ENCODE measurements around the gene VANGL1.

The VANGL1 gene

DNA sequence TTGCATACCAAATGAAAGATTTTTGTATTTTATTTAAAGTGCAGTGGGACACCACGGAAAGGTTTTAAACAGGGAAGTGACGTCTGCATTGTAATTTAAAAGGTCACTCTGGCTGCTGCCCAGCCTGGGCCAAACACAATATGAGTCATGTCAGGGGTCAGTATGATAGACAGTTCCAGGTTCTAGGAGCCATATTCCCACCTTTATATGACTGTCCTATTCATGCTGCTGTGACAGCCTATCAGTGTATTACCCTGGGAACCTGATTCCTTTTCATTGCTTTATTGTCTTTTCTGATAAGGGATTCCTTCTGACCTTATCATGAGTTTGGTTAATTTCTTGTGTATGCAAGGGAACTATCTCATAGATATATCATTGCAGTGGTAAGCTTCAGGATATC is 5.3 kb downstream of the VANGL1 start:
- DNase-seq, result no peak

DNA sequence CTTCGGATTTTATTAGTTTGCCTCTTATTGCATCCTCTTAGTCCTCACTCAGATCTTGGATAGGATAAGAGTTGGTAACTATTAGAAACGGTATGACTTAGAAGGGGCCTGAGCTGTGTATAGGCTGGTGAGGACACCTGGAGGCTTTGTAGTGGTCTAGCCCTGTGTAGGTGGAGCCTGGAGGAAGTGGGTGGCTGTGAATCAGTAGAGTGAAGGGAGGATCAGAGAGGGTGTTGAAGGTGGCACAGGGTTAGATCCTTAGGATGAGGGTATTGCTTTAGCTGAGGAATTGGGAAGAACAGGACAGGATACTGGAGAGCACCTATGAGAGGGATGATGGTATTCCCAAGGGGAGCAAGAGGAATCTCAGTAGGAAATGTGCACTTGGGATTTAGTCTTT is 5.7 kb downstream of the VANGL1 start:
- no peak for DNase-seq

DNA sequence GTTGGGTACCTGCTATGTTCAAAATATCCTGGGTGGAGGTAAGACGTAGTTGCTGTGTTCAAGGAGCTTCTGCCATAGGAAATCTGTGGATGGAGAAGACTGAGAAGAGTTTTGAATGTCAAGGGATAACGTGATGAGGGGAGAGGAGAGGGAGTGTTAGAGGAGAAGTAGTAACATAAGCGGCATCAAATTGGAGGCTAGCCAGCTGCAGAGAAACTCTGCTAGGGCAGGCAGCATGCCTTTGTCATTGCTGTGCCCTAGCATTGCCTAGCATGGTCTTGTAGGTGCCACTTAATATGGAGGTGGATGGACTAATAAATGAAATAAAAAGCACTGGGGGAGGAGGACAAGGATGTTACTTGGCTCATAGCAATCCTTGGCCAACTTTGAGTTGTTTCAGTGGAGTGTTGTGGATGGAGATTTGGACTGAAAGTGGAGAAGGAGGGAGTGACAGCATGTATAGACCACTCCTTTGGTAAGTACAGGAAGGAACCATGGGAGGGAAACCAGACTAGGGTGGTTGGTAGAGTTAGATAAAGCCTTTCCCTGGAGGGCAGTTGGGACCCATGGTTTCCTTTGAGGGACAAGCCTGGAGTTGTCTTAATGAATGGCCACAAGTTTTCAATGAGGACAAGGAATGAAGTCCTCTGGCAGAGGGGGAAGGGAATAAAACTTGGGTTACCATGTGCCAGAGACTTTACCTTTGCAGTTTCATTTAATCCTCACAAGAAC is 6.3 kb downstream of the VANGL1 start:
- DNase-seq, result no peak

DNA sequence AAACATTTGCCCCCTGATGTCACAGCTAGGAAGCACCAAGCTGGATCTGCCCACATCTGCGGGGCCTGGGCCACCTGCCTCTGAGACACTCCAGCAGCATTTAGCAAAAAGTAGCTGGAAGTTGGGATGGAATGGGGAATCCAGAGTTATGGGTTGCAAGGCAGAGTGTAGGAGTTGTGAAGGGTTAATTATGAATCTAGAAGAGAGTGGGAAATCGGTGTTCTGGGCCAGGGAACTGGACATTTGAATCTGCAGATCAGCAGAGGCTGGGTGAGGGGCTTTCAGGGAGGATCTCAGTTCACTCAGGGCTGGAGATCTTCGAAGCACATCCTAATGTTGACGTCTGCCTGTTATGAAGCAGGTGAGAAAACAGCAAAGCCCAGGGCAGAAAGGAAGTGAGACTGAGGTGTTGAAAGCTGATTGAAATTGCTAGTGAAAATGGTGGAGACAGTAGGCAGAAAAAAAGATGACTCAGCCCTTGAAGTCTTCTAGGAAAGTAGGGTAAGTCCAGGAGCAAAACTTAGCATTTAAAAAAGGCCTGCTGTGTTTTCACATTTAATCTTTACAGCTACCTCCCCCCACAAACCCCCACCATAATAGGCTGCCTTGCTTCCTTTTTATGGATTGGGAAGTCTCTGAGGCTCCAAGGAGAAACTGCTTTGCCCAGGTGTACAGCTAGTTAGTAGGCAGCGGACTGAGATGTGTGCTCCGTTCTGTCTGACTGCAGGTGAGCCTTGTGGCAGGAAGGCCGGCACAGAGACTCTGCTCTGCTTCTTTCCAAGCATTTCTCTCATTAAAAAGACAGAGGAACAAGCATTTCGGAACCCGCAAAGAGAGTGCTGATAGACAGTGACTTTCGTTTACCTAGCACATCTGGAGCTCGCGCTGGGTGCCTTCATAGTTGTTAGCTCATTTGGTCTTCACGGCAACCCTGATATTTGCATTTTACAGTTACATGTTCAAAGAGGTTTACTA is 7.2 kb downstream of the VANGL1 start:
- DNase-seq, result no peak

DNA sequence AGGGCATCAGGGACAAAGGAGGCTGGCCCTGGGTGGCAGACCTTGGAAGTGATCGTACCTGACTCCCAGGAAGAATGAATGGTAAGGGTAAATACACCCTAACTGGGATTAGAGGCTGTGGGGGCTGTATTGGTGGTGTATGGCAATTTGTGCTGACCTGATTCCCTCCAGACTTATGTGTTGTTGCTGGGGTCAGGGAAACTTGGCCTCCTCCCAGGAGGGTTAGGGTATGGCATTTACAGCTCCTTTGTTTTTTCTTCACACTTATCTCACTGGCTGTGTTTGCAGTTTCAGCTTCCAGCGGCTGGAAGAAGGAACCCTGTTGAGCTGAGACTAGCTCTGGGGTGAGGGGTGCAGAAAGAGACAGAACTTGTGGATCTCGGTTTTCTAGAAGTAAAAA is 8.2 kb downstream of the VANGL1 start:
- DNase-seq, result no peak

DNA sequence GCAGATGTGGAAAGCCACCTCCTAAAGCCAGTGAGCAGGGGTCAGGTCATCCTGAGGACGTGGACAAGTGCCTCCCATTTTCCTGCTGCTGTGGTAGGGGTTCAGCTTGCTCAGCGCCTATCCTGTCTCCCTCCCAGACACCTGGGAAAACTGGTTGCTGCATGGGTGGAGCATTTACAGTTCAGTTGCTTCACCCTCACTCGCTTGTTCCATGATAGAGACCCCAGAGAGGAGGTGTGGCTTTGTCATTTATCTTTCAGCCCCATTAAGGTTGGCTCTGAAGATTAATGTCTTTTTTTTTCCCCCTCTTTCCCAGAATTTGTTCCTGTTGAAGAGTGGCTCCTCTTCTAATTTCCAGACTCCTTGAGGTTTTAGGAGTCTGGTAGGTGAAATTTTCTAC is 9.2 kb downstream of the VANGL1 start:
- DNase-seq, result no peak

DNA sequence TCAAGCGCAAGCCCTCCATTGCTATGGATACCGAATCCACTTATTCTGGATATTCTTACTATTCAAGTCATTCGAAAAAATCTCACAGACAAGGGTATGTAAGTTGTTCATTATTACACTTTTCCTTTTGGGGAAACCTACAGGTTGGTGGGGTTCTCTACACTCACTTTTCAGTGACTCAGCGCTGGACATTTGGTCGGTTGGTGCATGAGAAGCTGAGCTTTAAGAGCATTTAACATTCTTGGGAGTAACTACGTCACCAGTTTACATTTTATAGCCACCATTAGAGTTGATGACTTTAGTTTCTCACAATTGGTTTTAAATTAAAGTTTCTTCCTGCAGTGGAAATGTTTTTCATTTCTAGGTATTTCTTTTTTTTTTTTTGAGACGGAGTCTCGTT is 9.6 kb downstream of the VANGL1 start:
- DNase-seq, result no peak

DNA sequence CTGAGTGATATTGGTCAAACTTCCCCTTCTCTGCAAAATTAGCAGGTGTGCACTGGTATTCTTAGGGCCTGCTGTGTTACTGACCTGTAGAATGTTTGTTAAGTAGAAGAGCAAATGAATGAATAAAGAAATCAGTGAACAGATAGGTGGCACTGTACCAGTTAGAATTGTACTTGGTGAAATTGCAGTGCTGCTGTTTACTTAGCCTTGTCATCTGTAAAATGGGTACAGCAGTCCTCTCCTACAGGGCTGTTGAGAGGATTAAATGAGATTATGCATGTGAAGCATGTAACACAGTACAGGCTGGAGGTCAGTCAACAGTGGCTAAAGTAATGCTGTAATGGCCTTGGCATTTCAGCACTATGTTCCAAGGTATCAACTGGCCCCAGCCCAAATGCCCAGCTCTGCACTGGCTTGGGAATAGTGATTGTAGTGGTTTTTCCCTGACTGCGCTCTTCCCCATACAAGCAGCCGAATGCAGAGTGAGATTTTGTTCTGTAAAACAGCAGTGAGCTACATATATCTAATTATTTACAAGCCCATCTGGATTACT is 10.5 kb downstream of the VANGL1 start:
- no peak for DNase-seq

DNA sequence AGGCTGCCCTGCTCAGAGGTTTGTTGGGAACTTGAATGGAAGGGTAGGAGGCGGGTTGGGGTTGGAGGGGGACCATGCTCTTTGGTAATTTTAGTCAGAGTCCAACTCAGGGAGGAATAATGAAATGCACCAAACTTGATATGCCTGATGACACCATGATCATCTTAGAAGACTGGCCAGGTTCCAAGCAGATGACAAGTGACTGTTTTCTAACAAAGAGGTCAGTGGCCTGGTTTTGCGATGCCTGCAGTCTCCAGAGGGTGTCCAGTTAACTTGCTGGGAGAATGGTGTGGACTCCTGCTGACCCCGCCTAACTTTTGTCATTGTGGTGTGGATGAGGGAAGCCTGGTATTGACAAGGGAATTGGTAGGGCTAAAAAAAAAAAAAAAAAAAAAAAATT is 12.4 kb downstream of the VANGL1 start:
- DNase-seq, result no peak

DNA sequence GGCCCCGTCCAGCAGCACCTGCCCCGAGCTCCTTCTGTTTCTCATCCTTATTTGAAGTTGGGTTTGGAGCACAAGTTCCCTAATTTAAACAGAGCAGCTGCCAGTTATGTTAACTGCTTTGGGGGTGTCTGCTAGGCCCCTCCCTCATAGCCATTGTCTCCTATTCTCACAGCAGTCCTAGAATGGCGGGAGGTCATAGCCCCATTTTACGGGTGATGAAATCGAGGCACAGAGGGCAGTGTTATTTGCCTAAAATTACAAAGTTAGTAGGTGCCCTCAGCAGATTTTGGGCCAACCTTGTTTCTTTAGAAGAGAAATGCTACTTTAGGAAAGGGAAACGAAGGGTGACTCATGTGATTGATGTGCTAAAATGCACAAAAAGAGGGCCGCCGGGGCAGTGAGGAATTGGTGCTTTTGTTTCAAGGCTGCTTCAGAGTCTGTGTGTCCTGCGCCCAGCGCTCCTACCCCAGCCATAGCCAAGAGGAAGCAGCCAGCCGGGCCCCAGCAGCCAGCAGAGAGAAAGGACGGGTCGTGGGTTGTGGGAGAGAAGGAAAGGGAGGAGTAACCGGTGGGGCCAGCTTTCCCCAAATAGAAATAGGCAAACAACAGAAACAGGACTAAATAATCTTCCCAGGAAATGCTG is 13.0 kb downstream of the VANGL1 start:
- no peak for DNase-seq

DNA sequence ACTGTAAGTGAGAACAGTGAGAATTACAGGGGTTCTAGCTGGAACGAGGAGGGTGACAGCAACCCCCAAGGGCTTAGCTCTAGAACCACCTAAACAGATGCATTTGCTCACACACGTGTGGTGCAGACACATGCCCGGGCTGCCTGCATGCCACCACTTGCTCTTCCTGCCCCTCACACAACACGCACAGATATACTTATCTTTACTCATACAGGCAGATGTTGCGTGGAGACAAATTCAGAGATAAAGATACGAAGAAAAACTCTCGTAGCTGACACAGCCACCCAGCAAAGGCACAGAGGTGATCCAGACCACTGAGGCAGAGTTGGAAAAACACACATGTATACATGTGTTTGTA is 13.5 kb downstream of the VANGL1 start:
- no peak for DNase-seq

DNA sequence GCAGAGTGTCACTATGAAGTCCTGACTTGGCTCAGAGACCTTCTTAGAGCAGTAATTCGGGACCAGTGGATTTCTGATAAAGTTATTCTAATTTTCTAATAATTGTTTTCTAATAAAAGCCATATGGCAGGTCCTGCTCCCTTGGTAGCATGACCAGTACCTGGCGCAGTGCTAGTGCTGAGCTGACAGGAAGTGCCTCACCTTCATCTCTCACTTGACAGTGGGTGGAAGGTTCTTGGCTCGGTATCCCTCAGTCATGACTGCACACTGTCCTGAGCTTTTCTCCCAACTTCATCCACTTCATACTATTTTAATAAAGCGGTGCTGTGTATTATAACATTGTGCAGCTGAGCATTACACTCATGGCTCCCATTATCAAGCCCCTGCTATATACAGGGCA is 14.1 kb downstream of the VANGL1 start:
- no peak for DNase-seq

DNA sequence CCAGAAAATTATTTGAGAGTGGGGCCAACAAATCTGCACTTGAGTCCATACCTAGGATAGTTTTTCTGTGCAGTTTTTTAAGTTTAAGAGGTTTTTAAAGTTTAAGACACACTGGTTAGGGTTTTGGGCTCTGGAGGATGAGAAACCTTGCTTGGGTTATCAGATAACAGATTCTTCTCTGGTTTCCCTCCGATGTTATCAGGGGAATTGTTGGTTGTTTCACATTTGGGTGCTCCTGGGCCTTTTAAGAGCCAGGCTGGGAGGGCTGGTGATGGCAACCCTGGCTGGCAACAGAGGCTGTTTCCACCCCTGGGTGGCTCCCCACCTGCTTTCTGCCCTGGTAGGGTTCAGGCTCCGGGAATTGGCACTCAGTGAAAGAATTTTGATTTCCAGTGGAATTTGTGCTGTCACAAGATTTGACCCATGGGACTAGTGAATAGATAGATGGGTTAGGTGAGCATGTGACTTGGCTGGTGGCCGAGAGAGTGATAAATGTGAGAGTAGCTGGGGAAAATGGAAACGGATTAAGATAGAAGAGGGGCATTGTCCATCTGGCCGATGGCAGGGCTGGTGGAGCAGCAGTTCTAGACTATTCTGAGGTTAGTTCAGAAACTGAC is 14.8 kb downstream of the VANGL1 start:
- no peak for DNase-seq

DNA sequence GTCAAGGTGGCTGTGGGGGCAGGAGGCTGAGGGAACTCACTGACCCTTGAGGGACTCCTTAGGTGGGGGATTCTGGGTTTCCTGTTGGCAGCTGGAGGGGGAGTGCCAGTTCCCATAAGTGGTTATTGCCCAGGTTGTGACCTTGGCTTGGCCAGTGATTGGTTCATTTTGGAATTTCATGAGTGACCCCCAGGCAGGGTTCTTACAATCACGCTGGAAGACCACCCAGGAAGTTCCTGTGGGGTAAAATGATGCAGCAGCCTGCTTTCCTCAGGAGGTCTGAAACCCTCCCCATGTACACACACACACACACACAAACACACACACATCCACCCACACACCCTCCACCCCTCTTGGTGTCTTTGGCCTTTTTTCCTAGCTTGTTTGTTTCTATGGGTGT is 16.9 kb downstream of the VANGL1 start:
- no peak for DNase-seq

DNA sequence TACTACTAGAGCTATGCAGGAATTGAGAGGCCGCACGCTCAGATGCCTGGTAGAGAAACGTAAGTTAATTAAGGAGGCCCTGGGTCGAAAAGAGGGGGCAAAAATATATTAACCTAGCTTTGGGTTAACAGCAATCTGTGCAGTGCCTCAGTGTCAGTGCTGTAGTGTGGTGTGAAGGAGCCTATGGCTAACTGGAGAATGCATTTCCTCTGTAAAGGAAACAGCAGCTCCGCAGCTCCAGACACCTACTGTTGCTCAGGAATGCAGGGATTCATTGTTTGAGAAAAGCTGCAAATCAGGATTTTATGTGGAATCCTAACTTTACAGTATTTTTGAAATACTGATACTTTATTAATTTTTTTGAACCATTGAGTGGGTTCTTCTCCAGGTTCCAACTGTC is 18.4 kb downstream of the VANGL1 start:
- DNase-seq, result no peak

DNA sequence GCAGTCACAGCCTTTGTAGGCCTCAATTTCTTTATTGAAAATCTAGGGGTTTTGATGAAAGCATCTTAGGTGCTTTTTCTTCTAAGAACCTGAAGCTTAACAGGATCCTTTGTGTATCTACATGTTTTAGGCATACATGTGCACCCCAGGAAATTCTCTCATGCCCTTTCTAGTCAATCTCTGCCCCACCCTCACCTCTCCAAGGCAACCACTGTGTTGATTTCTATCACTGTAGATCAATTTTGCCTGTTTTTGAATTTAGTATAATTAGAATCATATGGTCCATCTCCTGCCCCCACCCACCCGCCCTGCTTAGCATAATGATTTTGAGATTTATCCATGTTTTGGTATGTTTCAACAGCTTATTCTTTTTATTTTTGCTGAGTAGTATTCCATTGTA is 19.4 kb downstream of the VANGL1 start:
- no peak for DNase-seq

DNA sequence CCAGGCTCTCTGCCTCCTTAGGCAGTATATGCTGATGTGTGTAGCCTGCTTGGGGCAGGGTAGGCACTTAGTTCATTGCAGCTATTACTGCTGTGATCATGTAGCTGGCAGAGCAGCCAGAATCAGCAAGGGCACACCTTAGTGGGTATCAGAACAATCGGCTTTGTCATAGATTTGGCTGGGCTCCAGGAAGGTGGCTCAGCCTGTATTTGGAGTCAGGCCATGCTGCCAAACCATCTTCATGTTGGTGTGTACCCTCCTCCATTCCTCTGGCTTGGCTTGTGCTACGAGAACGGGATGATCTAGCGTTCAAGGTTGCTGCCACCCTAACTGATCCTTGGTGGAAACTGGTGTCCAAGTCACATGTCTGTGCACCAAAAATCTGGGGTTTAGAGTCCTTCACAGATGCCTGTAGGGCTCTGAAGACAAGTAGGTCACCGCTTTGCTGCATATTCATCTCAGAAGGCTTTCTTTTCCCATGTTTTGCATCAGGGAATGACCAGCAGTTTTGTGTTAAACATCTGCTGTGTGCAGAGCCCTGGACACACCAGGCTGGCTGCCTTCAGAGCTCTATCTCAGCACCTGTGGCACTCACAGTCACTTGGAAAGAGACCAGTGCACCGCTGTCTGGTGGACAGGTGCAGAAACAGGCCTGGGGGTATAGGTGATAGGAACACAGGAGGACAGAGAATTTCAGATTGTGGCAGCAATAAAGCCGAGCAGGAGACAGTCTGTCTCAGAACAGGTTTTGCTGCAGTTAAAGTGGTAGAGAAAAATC is 23.7 kb downstream of the VANGL1 start:
- no peak for DNase-seq

DNA sequence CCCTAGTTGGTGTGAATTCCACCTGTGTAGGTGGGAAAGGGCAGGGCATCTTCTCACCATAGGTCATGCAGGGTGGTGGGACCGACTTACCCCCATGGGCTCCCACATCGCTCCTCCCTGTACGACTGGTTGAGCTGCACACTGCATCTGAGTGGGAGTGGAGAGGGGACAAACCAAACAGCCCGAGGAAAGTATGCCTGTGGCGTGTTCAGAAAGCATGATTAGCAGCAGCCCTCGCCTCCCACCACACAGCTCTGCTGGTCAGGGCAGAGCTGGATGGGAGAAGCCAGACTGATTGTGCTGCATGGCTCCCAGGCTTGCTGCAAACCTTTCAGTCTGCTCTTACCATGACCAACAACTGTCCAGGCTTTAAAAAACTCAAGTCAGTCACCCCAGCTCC is 24.4 kb downstream of the VANGL1 start:
- DNase-seq, result no peak

DNA sequence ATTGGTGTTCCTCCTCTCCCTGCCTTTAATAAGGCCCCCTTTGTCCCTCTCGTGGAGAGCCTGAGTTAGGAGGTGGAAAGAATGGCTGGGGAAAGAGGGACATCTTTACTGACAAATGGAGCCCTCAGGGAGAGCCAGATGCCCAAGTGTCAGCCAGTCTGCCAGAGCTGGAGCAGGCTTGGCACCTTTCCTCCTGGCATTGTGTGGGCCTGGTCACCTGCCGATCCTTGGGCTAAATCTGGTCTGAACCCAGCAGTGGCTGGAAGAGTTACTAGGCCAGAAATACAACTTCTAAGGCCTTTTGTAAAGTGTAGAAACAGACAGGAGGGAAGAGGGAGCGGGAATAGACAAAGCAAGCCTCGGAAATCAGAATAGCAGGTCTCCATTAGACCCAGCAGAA is 24.9 kb downstream of the VANGL1 start:
- no peak for DNase-seq

DNA sequence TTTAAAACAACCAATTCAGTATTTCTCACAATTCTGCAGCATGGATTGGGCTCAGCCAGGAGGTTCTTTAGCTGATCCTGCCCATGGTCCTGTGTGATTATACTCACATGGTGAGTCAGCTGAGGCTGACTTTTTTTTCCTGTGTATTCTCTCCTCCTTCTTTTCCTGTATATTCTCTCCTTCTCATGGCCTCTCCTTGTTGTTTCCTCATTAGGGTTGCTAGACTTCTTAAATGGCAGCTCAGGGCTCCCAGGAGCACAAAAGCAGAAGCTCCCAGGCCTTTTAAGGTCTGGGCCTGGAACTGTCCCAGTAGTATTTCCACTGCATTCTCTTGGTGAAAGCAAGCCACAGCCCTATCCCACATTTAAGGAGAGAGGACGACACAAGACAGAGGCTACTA is 26.8 kb downstream of the VANGL1 start:
- no peak for DNase-seq

DNA sequence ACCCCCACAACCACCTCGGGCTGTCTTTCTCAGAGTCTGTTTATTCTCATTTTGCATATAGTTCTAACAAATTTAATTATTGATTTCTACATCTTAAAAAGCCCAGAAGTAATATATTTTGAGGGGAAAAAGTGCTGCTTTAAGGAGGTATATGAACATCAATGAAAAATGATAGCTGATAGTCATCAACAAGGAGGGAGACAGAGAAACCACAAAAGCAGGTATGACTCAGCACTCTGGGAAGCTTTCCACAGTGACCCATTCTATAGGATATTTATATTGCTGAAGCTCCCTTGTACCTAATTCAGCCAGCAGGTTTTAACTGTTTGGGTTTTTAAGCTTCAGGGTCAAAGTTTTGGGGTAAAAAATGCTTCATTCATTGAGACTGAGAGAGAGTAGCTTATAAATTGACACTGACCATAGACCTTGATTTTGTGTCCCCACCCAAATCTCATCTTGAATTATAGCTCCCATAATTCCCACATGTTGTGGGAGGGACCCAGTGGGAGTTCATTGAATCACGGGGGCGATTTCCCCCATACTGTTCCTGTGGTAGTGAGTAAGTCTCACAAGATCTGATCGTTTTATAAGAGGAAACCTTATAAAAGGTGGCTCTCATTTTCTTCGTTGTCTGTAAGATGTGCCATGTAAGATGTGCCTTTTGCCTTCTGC is 27.4 kb downstream of the VANGL1 start:
- DNase-seq, result no peak

DNA sequence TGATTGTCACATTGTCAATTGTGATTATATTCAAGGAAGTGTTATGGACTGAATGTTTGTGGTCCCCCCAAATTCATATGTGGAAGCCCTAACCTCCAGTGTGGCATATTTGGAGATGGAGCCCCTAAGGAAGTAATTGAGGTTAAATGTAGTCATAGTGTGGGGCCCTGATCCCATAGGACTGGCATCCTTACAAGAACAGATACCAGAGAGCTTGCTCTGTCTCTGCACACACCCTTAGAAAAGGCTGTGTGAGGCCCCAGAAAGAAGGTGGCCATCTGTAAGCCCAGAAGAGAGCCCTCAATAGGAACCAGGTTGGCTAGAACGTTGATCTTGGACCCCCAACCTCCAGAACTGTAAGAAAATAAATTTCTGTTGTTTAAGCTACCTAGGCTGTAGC is 28.1 kb downstream of the VANGL1 start:
- DNase-seq, result no peak

Data from activated CD4-positive, alpha-beta T cell treated with anti-CD3 and anti-CD28 coated beads, Interleukin-2, amount 50 U/mL, for 4 hours (primary cell).